Stomach (tissue), 4 donors: Measurements from ENCODE around the gene SDK2.

ENCODE experiments used
- POLR2A ChIP-seq, 4 donors: fragments of 450-650 bp; IDR thresholded peaks; one replicate each; pipeline ENCODE4 v1.6.1; 2016; ENCODE audit warnings: antibody characterized with exemption in 4 of 4, control low read depth in 2 of 4, mild to moderate bottlenecking in 1 of 4, moderate library complexity in 1 of 4
- POLR2AphosphoS5 ChIP-seq, 3 donors: sonication (generic); formaldehyde crosslinking; IDR thresholded peaks; one replicate each; pipeline ENCODE4 v1.6.1; 2016; ENCODE audit warnings: antibody characterized with exemption in 3 of 3
- TF ChIP-seq, protein P1 (sequence below), 7 experiments: fragments of 450-650 bp in 4 of 7; fragments of 200-600 bp in 3 of 7; sonication (generic) in 3 of 7; IDR thresholded peaks; one replicate each; pipeline ENCODE4 v1.5.1; 2016 to 2019; ENCODE audit warnings: antibody characterized with exemption in 7 of 7, control low read depth in 2 of 7, mild to moderate bottlenecking in 1 of 7

- TF ChIP-seq POLR2A (IDR thresholded peaks at IDR 0.05): no peak
- TF ChIP-seq POLR2AphosphoS5 (IDR thresholded peaks at IDR 0.05): no peak
- TF ChIP-seq, protein P1, sequence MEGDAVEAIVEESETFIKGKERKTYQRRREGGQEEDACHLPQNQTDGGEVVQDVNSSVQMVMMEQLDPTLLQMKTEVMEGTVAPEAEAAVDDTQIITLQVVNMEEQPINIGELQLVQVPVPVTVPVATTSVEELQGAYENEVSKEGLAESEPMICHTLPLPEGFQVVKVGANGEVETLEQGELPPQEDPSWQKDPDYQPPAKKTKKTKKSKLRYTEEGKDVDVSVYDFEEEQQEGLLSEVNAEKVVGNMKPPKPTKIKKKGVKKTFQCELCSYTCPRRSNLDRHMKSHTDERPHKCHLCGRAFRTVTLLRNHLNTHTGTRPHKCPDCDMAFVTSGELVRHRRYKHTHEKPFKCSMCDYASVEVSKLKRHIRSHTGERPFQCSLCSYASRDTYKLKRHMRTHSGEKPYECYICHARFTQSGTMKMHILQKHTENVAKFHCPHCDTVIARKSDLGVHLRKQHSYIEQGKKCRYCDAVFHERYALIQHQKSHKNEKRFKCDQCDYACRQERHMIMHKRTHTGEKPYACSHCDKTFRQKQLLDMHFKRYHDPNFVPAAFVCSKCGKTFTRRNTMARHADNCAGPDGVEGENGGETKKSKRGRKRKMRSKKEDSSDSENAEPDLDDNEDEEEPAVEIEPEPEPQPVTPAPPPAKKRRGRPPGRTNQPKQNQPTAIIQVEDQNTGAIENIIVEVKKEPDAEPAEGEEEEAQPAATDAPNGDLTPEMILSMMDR (IDR thresholded peaks at IDR 0.05): no peak
Measured at GRCh38 chr17:73538445-73538844, 105.8 kb downstream of the SDK2 start.
